Stimulated activated CD4-positive, alpha-beta T cell treated with anti-CD3 and anti-CD28 coated beads, Interleukin-2, amount 100 ng/mL, for 24 hours (primary cell): ENCODE results near the gene ZFP69B.

Experiments used
- DNase-seq, 2 donors: peaks; one replicate each; pipeline ENCODE4 v3.0.0-alpha.2; 2020

Gene ZFP69B

GRCh38 chr1:40449684-40450494 lies at the start of gene ZFP69B:
Gene ZFP69B, plus strand, starts transcription at chr1:40450476. Its CDS starts 486 bp downstream, at chr1:40450962.
- DNase-seq, result peak; percentile 86 to 95

- DNase-seq, result no peak
These were observed 48.6 kb upstream of the ZFP69B start for GRCh38 chr1:40401473-40402201.

GRCh38 chr1:40404670-40405462 lies 45.4 kb upstream of the ZFP69B start:
- DNase-seq, result no peak

- no peak for DNase-seq
These were observed 44.5 kb upstream of the ZFP69B start for GRCh38 chr1:40405812-40406211.

GRCh38 chr1:40407453-40407852 lies 42.8 kb upstream of the ZFP69B start:
- no peak for DNase-seq

- DNase-seq, result no peak
These were observed 40.8 kb upstream of the ZFP69B start for GRCh38 chr1:40409467-40409866.

- DNase-seq, result no peak
These were observed 39.0 kb upstream of the ZFP69B start for GRCh38 chr1:40411294-40411693.

- no peak for DNase-seq
These were observed 38.4 kb upstream of the ZFP69B start for GRCh38 chr1:40411843-40412242.

- DNase-seq, result no peak
These were observed 36.6 kb upstream of the ZFP69B start for GRCh38 chr1:40413527-40414252.

GRCh38 chr1:40414331-40414730 lies 35.9 kb upstream of the ZFP69B start:
- no peak for DNase-seq

- DNase-seq, result no peak
These were observed 33.6 kb upstream of the ZFP69B start for GRCh38 chr1:40416709-40417108.

GRCh38 chr1:40421431-40422384 lies 28.6 kb upstream of the ZFP69B start:
- DNase-seq, result no peak

- no peak for DNase-seq
These were observed 27.5 kb upstream of the ZFP69B start for GRCh38 chr1:40422630-40423263.

GRCh38 chr1:40423264-40423642 lies 27.0 kb upstream of the ZFP69B start:
- DNase-seq, result no peak

- DNase-seq, result no peak
These were observed 26.2 kb upstream of the ZFP69B start for GRCh38 chr1:40423951-40424618.

- no peak for DNase-seq
These were observed 25.1 kb upstream of the ZFP69B start for GRCh38 chr1:40425198-40425597.

GRCh38 chr1:40431385-40431784 lies 18.9 kb upstream of the ZFP69B start:
- no peak for DNase-seq

GRCh38 chr1:40432644-40433390 lies 17.5 kb upstream of the ZFP69B start:
- no peak for DNase-seq

- DNase-seq, result no peak
These were observed 14.8 kb upstream of the ZFP69B start for GRCh38 chr1:40435471-40435870.

- DNase-seq, result no peak
These were observed 14.4 kb upstream of the ZFP69B start for GRCh38 chr1:40435876-40436275.
